ENCODE results near the gene OPN1SW. TPM values are rescaled to one million over a fixed set of nuclear protein-coding genes. Genes with fewer than 3 reads are reported as not detected.

OPN1SW gene
- total RNA-seq, 1 donor from 2014 or later: not detected

DNA sequence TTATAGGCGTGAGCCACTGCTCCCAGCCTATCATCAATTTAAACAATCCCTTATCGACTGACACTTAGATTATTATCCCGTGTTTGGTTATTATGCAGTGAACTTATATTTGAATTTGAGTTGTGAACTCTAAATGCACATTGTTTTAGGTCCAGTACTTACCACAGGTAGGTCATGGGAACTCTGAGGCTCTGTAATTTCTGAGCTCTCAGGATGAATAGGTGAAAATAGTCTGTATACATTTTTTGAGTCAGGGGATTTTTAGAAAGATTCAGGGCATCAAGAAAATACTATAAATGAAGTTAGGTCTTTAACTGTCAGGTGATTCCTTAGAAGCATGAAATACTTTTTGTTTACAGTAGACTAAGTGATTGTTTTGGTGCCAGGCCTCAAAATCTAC is 25.0 kb upstream of the OPN1SW start:
- no peaks in the 10 kb centered on the region for H3K27me3 ChIP-seq
- no peak overlapping the region for H3K4me3 ChIP-seq
- intact Hi-C loops (cut with DNase I): no loop called here
- no peak overlapping the region for H3K27ac ChIP-seq
- no peak for TF ChIP-seq CTCF (IDR thresholded peaks at IDR 0.05)
- no peak for DNase-seq (ENCODE audit: low spot score in 2 of 2)
- H3K4me1 ChIP-seq: no peaks in the 10 kb centered on the region
- no peaks in the 10 kb centered on the region for H3K36me3 ChIP-seq
- no peaks in the 10 kb centered on the region for H3K9me3 ChIP-seq

DNA sequence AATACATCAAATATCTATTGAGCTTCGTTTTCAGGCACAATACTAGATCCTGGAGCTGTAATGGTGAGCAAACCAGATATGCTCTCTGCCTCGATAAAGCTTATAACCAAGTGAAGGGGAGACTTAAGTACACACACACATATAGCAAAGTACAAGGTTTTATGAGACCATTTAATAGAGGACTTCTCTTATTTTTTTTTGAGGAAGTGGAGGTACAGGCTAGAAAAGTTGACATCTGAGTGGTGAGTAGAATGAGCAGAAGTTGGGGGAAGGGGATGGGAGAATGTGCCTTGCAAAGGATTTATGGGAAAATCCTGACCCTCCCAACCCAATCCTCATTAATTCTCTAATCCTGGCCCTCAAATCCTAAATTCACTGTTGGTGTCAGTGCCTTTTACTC is 23.9 kb upstream of the OPN1SW start:
- no peak for DNase-seq (ENCODE audit: low spot score in 2 of 2)
- no peaks in the 10 kb centered on the region for H3K9me3 ChIP-seq
- TF ChIP-seq CTCF (IDR thresholded peaks at IDR 0.05): no peak
- no peaks in the 10 kb centered on the region for H3K27me3 ChIP-seq
- intact Hi-C loops (cut with DNase I): no loop called here
- no peaks in the 10 kb centered on the region for H3K4me1 ChIP-seq
- H3K36me3 ChIP-seq: no peaks in the 10 kb centered on the region
- H3K4me3 ChIP-seq: no peak overlapping the region
- no peak overlapping the region for H3K27ac ChIP-seq

- TF ChIP-seq CTCF (IDR thresholded peaks at IDR 0.05): no peak
- Histone ChIP-seq H3K27ac (no peak overlapping the region), H3K27me3 (no peaks in the 10 kb centered on the region), H3K4me1 (peaks cover 3 to 12% of the 10 kb centered on the region in 2 donors), H3K9me3 (no peaks in the 10 kb centered on the region), H3K36me3 (no peaks in the 10 kb centered on the region), H3K4me3 (no peak overlapping the region)
- intact Hi-C loops (cut with DNase I): no loop called here
- DNase-seq (ENCODE audit: low spot score in 2 of 2): no peak
Observed at GRCh38 chr7:128796327-128796726, 20.7 kb upstream of the OPN1SW start.

GRCh38 chr7:128795129-128795528 is 19.5 kb upstream of the OPN1SW start:
- Histone ChIP-seq H3K27ac (no peak overlapping the region), H3K9me3 (no peaks in the 10 kb centered on the region), H3K4me3 (no peak overlapping the region), H3K36me3 (no peaks in the 10 kb centered on the region), H3K4me1 (peaks cover 7 to 12% of the 10 kb centered on the region in 2 donors), H3K27me3 (no peaks in the 10 kb centered on the region)
- TF ChIP-seq CTCF (IDR thresholded peaks at IDR 0.05): no peak
- intact Hi-C loops (cut with DNase I): no loop called here
- DNase-seq (ENCODE audit: low spot score in 2 of 2): no peak

- Histone ChIP-seq H3K27me3 (no peaks in the 10 kb centered on the region), H3K27ac (no peak overlapping the region), H3K9me3 (no peaks in the 10 kb centered on the region), H3K4me3 (no peak overlapping the region), H3K36me3 (no peaks in the 10 kb centered on the region), H3K4me1 (peaks cover 7 to 12% of the 10 kb centered on the region in 2 donors)
- TF ChIP-seq CTCF (IDR thresholded peaks at IDR 0.05): no peak
- intact Hi-C loops (cut with DNase I): loop anchor here (5.0 kb wide), 2 partner anchors 37 to 68 kb away; partner anchors contain the start of gene ATP6V1F
- DNase-seq (ENCODE audit: low spot score in 2 of 2): no peak
Observed at GRCh38 chr7:128794436-128794835, 18.8 kb upstream of the OPN1SW start.

- DNase-seq (ENCODE audit: low spot score in 2 of 2): no peak
- H3K36me3 ChIP-seq: no peaks in the 10 kb centered on the region
- H3K9me3 ChIP-seq: no peaks in the 10 kb centered on the region
- TF ChIP-seq CTCF (IDR thresholded peaks at IDR 0.05): no peak
- intact Hi-C loops (cut with DNase I): loop anchor here (5.0 kb wide), 2 partner anchors 37 to 68 kb away; partner anchors contain the start of gene ATP6V1F
- no peak overlapping the region for H3K27ac ChIP-seq
- no peaks in the 10 kb centered on the region for H3K27me3 ChIP-seq
- H3K4me1 ChIP-seq: peaks cover 7 to 12% of the 10 kb centered on the region in 2 donors
- no peak overlapping the region for H3K4me3 ChIP-seq
Observed at GRCh38 chr7:128794020-128794419, 18.4 kb upstream of the OPN1SW start.

Data from ascending aorta (tissue), 2 donors.